MCF 10A (cell line): ENCODE results near the gene GPR137B. TPM values are rescaled to one million over a fixed set of nuclear protein-coding genes. Genes with fewer than 3 reads are reported as not detected.

Source experiments
- BruUV-seq: library from RNA; stranded (reverse); fragments of 400-500 nt; replicated peaks from 2 replicates; lab custom pipeline; 2021; lab: Mats Ljungman, UMichigan
- CTCF ChIA-PET: fragments of 300-600 bp; sonication (Branson Sonifier 250); formaldehyde crosslinking; extraction: SDS; loops from one replicate; lab custom pipeline; 2021; ENCODE audit warnings: antibody characterized with exemption, inconsistent platforms; lab: Yijun Ruan, JAX
- POLR2A ChIA-PET: fragments of 300-600, 350-650 bp; sonication (Branson Sonifier 250); formaldehyde crosslinking; extraction: SDS; loops from one replicate; lab custom pipeline; 2020; ENCODE audit warnings: antibody characterized with exemption, inconsistent platforms; lab: Yijun Ruan, JAX
- DNase-seq: peaks from one replicate; pipeline ENCODE4 v3.0.0-alpha.2; 2018; ENCODE audit not compliant: unreplicated experiment
- H3K27ac Mint-ChIP-seq: one replicate; pipeline ENCODE4 v1.8.0; 2022; ENCODE audit warnings: mild to moderate bottlenecking, low read depth, mixed read lengths; ENCODE audit not compliant: unreplicated experiment
- H3K27me3 Mint-ChIP-seq: one replicate; pipeline ENCODE4 v1.8.0; 2022; ENCODE audit warnings: mixed read lengths; ENCODE audit not compliant: insufficient read depth, unreplicated experiment
- H3K36me3 Mint-ChIP-seq: one replicate; pipeline ENCODE4 v1.8.0; 2022; ENCODE audit warnings: mild to moderate bottlenecking, moderate library complexity, mixed read lengths; ENCODE audit not compliant: insufficient read depth, unreplicated experiment
- H3K4me1 Mint-ChIP-seq: one replicate; pipeline ENCODE4 v1.8.0; 2022; ENCODE audit warnings: mixed read lengths; ENCODE audit not compliant: insufficient read depth, unreplicated experiment
- H3K4me3 Mint-ChIP-seq: one replicate; pipeline ENCODE4 v1.8.0; 2022; ENCODE audit warnings: mild to moderate bottlenecking, moderate library complexity, mixed read lengths; ENCODE audit not compliant: unreplicated experiment
- H3K9me3 Mint-ChIP-seq: one replicate; pipeline ENCODE4 v1.8.0; 2022; ENCODE audit warnings: mixed read lengths; ENCODE audit not compliant: unreplicated experiment
- intact Hi-C: fragments of 100-400 bp; cut with micrococcal nuclease; formaldehyde crosslinking; loops from 2 replicates; pipeline ENCODE4 v1.14.1; 2022
- total RNA-seq: library from RNA; stranded (reverse); gene quantifications from 2 replicates; pipeline ENCODE4 v1.2.3, GENCODE V29; 2022
- TF ChIP-seq, protein P1 (sequence below): fragments of 200-600 bp; IDR thresholded peaks from one replicate; pipeline ENCODE4 v1.8.0; 2022; ENCODE audit warnings: antibody characterized with exemption, mild to moderate bottlenecking; ENCODE audit not compliant: unreplicated experiment

GPR137B gene
- total RNA-seq, 1 experiment from 2014 or later: 8.4 TPM

- H3K9me3 Mint-ChIP-seq: no peaks in the 10 kb centered on the region
- CTCF ChIA-PET: interaction anchor here (0.6 to 1.9 kb wide), 2 partner anchors 11 to 367 kb away, joined by 3 to 11 read pairs; no protein-coding TSS in a partner anchor
- POLR2A ChIA-PET: interaction anchor here (0.6 kb wide), 1 partner anchor 490 kb away, joined by 3 read pairs; no protein-coding TSS in a partner anchor
- no peaks in the 10 kb centered on the region for H3K36me3 Mint-ChIP-seq
- no peak overlapping the region for H3K4me3 Mint-ChIP-seq
- BruUV-seq: no TSS peak
- TF ChIP-seq, protein P1, sequence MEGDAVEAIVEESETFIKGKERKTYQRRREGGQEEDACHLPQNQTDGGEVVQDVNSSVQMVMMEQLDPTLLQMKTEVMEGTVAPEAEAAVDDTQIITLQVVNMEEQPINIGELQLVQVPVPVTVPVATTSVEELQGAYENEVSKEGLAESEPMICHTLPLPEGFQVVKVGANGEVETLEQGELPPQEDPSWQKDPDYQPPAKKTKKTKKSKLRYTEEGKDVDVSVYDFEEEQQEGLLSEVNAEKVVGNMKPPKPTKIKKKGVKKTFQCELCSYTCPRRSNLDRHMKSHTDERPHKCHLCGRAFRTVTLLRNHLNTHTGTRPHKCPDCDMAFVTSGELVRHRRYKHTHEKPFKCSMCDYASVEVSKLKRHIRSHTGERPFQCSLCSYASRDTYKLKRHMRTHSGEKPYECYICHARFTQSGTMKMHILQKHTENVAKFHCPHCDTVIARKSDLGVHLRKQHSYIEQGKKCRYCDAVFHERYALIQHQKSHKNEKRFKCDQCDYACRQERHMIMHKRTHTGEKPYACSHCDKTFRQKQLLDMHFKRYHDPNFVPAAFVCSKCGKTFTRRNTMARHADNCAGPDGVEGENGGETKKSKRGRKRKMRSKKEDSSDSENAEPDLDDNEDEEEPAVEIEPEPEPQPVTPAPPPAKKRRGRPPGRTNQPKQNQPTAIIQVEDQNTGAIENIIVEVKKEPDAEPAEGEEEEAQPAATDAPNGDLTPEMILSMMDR: no peak
- intact Hi-C loops: no loop called here
- no peaks in the 10 kb centered on the region for H3K27me3 Mint-ChIP-seq
- DNase-seq: no peak
- no peak overlapping the region for H3K27ac Mint-ChIP-seq
- H3K4me1 Mint-ChIP-seq: no peaks in the 10 kb centered on the region
Measured at GRCh38 chr1:236122176-236122575, 20.2 kb upstream of the GPR137B start.

DNA sequence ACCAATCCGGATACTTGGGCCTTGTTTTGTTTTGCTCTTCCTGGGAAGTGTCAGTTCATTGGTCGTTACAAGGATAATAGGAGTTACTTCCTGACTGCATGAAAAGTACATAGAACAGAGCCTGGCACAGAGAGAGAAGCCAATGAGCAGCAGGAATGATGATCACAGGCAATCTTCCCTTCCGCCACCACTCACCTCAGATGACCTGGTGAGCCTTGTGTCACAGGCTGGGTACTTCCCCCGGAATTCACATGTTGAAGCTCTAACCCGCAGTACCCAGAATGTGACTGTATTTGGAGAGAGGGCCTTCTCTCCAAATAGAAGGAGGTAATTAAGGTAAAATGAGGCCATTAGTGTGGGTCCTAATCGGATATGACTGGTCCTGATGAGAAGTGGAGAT lies 18.8 kb upstream of the GPR137B start:
- POLR2A ChIA-PET: no interaction called here
- intact Hi-C loops: no loop called here
- no peak overlapping the region for H3K4me3 Mint-ChIP-seq
- no peaks in the 10 kb centered on the region for H3K9me3 Mint-ChIP-seq
- H3K27ac Mint-ChIP-seq: no peak overlapping the region
- TF ChIP-seq, protein P1: no peak
- H3K4me1 Mint-ChIP-seq: no peaks in the 10 kb centered on the region
- CTCF ChIA-PET: interaction anchor here (0.7 to 0.8 kb wide), 2 partner anchors 408 to 578 kb away, joined by 3 read pairs; no protein-coding TSS in a partner anchor
- no TSS peak for BruUV-seq
- no peaks in the 10 kb centered on the region for H3K36me3 Mint-ChIP-seq
- DNase-seq: no peak
- H3K27me3 Mint-ChIP-seq: no peaks in the 10 kb centered on the region

- BruUV-seq: no TSS peak
- no peaks in the 10 kb centered on the region for H3K9me3 Mint-ChIP-seq
- no peaks in the 10 kb centered on the region for H3K27me3 Mint-ChIP-seq
- no peaks in the 10 kb centered on the region for H3K36me3 Mint-ChIP-seq
- DNase-seq: no peak
- no peaks in the 10 kb centered on the region for H3K4me1 Mint-ChIP-seq
- ChIA-PET POLR2A (interaction anchor here (0.9 to 1.0 kb wide), 2 partner anchors 15 to 16 kb away, joined by 3 to 4 read pairs; no protein-coding TSS in a partner anchor), CTCF (interaction anchor here (0.6 to 1.0 kb wide), 4 partner anchors 9 to 21 kb away, joined by 3 to 4 read pairs (median 3); no protein-coding TSS in a partner anchor)
- H3K27ac Mint-ChIP-seq: no peak overlapping the region
- H3K4me3 Mint-ChIP-seq: no peak overlapping the region
- TF ChIP-seq, protein P1: no peak
- intact Hi-C loops: no loop called here
Measured at GRCh38 chr1:236124965-236125364, 17.4 kb upstream of the GPR137B start.

- Mint-ChIP-seq H3K27ac (no peak overlapping the region), H3K4me1 (no peaks in the 10 kb centered on the region), H3K9me3 (no peaks in the 10 kb centered on the region), H3K27me3 (no peaks in the 10 kb centered on the region), H3K4me3 (no peak overlapping the region), H3K36me3 (no peaks in the 10 kb centered on the region)
- TF ChIP-seq, protein P1: no peak
- intact Hi-C loops: no loop called here
- ChIA-PET POLR2A (interaction anchor here (0.6 to 1.0 kb wide), 4 partner anchors 14 to 505 kb away, joined by 3 to 6 read pairs (median 4); no protein-coding TSS in a partner anchor), CTCF (interaction anchor here (0.5 to 1.3 kb wide), 11 partner anchors 12 to 1876 kb away, joined by 3 to 4 read pairs (median 3); no protein-coding TSS in a partner anchor)
- no peak for DNase-seq
- no TSS peak for BruUV-seq
Measured at GRCh38 chr1:236127045-236127444, 15.3 kb upstream of the GPR137B start.
